HG03159 (cell line): ENCODE results near the gene IL22RA2.

ENCODE experiments used
- ATAC-seq: cut with Tn5 transposase; IDR thresholded peaks from one replicate; pipeline ENCODE4 v1.9.1; 2021; ENCODE audit warnings: mild to moderate bottlenecking, moderate library complexity; ENCODE audit not compliant: unreplicated experiment

The IL22RA2 gene

DNA sequence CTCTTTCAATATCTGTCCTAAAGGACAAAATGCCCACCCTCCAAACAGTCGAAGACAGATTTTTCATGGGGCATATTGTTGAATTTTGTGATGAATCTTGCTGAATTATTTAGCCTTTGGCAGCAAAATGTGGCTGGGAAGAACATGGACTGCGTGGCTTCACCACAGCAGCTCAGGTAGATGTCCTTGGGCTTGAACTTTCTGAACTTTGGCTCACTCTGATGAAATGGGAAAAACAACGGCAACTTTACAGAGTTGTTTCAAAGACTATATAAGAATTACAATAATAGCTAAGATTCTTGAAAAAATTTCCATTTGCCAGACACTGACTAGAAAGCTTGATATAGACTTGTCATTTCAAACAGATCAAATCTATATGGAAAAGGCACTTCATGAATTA lies 75.9 kb downstream of the IL22RA2 start:
- no peak for ATAC-seq

DNA sequence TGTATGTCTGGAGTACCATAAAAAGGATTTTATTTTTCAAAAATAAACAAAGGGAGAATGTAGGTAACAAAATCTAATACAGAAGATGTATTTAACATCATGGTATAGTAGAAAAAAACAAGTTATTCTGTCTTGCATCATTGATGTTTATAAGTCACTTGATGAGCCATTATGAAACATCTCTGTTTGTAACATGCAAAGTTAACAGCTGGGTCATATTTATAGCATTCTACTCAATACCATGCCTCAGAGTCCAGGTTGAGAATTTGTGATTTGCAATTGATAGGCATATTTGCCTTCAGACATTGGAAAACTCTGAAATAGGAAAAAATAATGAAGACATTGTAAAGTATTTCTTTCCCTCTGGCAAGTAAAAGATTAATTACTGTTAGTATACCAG lies 76.4 kb downstream of the IL22RA2 start:
- ATAC-seq = peak; percentile 40

DNA sequence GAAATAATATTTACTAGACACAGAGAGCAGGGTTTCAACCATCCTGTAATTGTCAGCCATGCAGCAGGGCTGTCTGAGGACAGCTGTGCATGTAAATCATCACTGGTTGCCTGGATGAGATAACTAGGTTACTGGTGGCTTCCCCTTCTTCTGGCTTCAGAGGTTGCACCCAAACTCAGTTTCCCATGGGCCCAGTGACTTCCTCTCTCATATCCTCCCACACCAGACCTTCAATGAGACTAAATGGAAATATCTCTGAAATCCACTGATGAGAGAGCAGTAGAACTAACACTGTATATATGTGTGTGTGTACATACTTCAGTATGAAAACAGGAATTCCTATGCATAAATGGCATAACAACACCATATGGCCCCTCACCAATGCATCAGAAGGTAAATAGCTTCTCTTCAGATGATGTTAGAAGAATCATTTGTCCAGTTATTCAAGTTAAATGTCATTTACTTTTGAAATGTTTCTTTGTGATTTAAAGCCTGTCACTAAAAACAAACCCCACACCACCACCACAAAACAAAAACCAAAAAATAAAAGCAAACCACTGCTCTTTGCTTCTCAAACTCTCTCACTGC lies 77.7 kb downstream of the IL22RA2 start:
- ATAC-seq = peak; percentile 61

DNA sequence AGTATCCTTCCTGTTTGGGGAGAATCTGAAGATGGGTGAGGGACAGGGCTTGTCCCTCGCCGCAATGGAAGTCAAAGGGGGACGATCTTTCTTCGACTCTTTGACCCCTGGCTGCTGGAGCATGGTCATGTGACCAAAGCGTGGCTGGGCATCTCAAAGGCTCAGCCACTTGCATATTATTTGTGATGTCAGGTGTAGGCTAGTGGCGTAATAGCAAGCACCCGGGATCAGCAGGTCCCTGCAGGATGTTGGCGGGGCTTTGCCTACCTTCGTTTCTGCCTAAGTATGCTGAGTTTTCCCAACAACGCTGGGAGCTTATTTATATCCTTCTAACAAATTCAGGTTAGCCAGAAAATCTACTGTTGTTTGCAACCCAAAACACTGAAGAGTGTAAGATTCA lies 78.4 kb downstream of the IL22RA2 start:
- ATAC-seq = no peak

DNA sequence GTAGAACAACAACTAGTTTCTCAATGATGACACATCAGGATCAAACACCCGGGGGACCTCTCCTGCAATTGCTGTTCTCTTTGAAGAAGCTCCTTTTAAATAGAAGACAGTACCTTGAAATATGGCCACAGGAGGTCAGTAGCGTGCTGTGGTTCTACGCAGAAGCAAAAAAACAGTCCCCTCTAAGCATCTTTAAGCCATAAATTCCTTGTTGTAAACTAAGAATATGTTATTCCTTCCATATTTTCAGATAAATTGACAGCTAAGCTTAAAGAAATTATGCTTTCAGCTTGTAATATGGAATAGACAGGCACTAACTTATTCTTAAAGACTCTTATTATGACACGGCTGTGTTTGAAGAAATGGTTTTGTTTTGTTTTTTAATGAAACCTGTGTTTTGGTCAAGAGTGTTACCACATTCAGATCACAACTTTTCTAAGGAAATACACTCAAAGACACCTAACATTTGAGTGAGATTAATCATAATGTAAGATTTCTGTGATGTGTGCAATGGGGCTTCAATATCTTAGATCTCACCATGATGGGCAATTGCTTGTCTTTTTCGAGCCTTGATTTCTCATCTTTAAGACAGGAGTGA lies 78.9 kb downstream of the IL22RA2 start:
- no peak for ATAC-seq
